ENCODE measurements around the gene PBX3. TPM values are rescaled to one million over a fixed set of nuclear protein-coding genes. Genes with fewer than 3 reads are reported as not detected.
A peak's percentile ranks its signal among the peaks of the same experiment; 100 is the strongest.

Gene PBX3
- total RNA-seq, 2 donors from 2014 or later, result 37.5 to 46.1 TPM

DNA sequence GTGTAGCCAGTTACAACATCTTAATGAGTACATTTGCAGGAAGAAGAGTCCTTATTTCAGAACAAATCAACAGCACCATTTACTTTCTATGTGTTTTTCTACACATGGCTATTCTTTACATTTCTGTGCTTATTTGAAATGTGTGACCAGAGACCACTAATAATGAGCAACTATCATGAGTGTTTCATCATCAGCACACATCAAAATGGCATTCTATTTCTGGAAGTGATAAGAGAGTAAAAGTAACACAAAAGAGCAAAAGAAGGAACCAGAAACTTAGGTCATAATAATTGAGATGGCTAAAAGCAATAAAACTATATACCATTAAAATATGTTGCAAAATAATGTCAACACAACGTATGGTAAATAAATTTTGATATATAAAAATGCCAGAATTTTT, 159.7 kb downstream of the PBX3 start:
- H3K4me3 Mint-ChIP-seq, result no peak overlapping the region
- no peaks in the 10 kb centered on the region for H3K9me3 Mint-ChIP-seq
- H3K9me3 ChIP-seq (ENCODE audit: control insufficient read depth, low read length), result no peaks in the 10 kb centered on the region
- no peaks in the 10 kb centered on the region for H3K4me1 ChIP-seq (ENCODE audit: control insufficient read depth, insufficient read depth, low read length)
- H3K27me3 ChIP-seq (ENCODE audit: control insufficient read depth, insufficient read depth, low read length, poor library complexity, severe bottlenecking), result no peaks in the 10 kb centered on the region
- no peaks in the 10 kb centered on the region for H3K36me3 ChIP-seq (ENCODE audit: control insufficient read depth, insufficient read depth, low read length)
- peaks cover 33% of the 10 kb centered on the region for H3K4me1 Mint-ChIP-seq
- no peak for TF ChIP-seq CTCF (conservative IDR thresholded peaks at IDR 0.05)
- no peaks in the 10 kb centered on the region for H3K36me3 Mint-ChIP-seq (ENCODE audit: low read depth)
- WGBS, 2 experiments (ENCODE audit: insufficient coverage in 1 of 2, insufficient read length in 1 of 2), result 100% methylated on average over 1 of the region's 1 CpG; no CpG with 5 or more reads in 1 of the 2 experiments
- H3K27me3 Mint-ChIP-seq (ENCODE audit: insufficient read depth), result no peaks in the 10 kb centered on the region
- H3K9ac ChIP-seq (ENCODE audit: extremely low read depth, low read length, poor library complexity, severe bottlenecking), result no peak overlapping the region
- no peak overlapping the region for H3K4me3 ChIP-seq (ENCODE audit: low read length)
- no peak for DNase-seq
- no peak overlapping the region for H3K27ac Mint-ChIP-seq
- no peak overlapping the region for H3K27ac ChIP-seq (ENCODE audit: low read depth, low read length)

DNA sequence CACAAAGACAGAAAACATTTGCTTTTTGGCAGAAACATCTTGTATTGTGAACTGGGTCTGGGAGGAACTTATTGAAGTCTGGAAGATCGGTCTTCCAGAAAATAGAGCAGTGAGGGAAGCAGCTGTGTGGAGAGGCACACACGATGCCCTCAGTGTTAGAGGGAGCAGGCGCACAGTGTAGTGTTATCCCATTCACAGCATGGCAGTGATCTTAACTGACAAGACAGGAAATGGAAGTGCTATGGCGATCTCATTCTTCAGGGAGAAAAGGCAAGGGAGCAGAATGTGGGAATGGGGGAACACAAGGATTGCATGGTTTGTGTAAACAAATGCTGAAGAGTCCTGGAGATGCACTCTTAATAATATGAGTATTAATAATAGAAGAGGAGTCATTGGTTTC, 161.0 kb downstream of the PBX3 start:
- WGBS, 2 experiments (ENCODE audit: insufficient coverage in 1 of 2, insufficient read length in 1 of 2), result 57 to 74% methylated on average over 4 of the region's 4 CpGs
- H3K9ac ChIP-seq (ENCODE audit: extremely low read depth, low read length, poor library complexity, severe bottlenecking), result no peak overlapping the region
- H3K27ac ChIP-seq (ENCODE audit: low read depth, low read length), result peak overlapping the region; percentile 45

DNA sequence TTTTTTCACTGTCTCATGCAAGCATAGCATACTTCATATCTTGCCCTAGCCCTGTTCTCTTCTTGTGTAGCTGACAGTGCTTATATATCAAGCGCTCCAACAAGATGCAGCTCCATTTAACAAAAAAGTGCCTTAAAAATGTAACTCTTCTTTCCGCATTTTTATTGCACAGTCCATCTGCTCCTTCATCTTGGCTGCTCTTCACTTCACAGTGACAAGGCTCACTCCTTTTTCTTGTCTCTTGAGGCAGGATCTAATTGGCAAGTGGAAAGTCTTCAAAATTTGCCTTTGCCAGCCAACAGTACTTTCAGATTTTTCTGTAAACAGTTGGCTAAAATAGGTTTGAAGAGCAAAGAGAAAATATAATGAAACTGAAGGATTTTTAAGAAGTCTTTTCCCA, 161.8 kb downstream of the PBX3 start:
- no peaks in the 10 kb centered on the region for H3K9me3 ChIP-seq (ENCODE audit: control insufficient read depth, low read length)
- H3K4me3 Mint-ChIP-seq, result no peak overlapping the region
- H3K9me3 Mint-ChIP-seq, result no peaks in the 10 kb centered on the region
- no peaks in the 10 kb centered on the region for H3K27me3 ChIP-seq (ENCODE audit: control insufficient read depth, insufficient read depth, low read length, poor library complexity, severe bottlenecking)
- TF ChIP-seq CTCF (conservative IDR thresholded peaks at IDR 0.05), result no peak
- no peak overlapping the region for H3K9ac ChIP-seq (ENCODE audit: extremely low read depth, low read length, poor library complexity, severe bottlenecking)
- no peaks in the 10 kb centered on the region for H3K4me1 ChIP-seq (ENCODE audit: control insufficient read depth, insufficient read depth, low read length)
- no peaks in the 10 kb centered on the region for H3K36me3 ChIP-seq (ENCODE audit: control insufficient read depth, insufficient read depth, low read length)
- H3K27ac Mint-ChIP-seq, result no peak overlapping the region
- H3K4me3 ChIP-seq (ENCODE audit: low read length), result no peak overlapping the region
- peaks cover 28% of the 10 kb centered on the region for H3K4me1 Mint-ChIP-seq
- 97 to 100% methylated on average over 2 of the region's 2 CpGs for WGBS, 2 experiments (ENCODE audit: insufficient coverage in 1 of 2, insufficient read length in 1 of 2)
- no peaks in the 10 kb centered on the region for H3K27me3 Mint-ChIP-seq (ENCODE audit: insufficient read depth)
- H3K36me3 Mint-ChIP-seq (ENCODE audit: low read depth), result no peaks in the 10 kb centered on the region
- DNase-seq, result no peak
- no peak overlapping the region for H3K27ac ChIP-seq (ENCODE audit: low read depth, low read length)

More for the DNA sequence above, 161.0 kb downstream of the PBX3 start:
- H3K4me1 Mint-ChIP-seq, result peaks cover 27% of the 10 kb centered on the region
- H3K27me3 Mint-ChIP-seq (ENCODE audit: insufficient read depth), result no peaks in the 10 kb centered on the region
- DNase-seq, result peak; percentile 49
- H3K36me3 Mint-ChIP-seq (ENCODE audit: low read depth), result no peaks in the 10 kb centered on the region
- no peaks in the 10 kb centered on the region for H3K9me3 Mint-ChIP-seq
- peak overlapping the region; percentile 31 for H3K27ac Mint-ChIP-seq
- Histone ChIP-seq H3K9me3 (ENCODE audit: control insufficient read depth, low read length) (no peaks in the 10 kb centered on the region), H3K36me3 (ENCODE audit: control insufficient read depth, insufficient read depth, low read length) (no peaks in the 10 kb centered on the region), H3K4me1 (ENCODE audit: control insufficient read depth, insufficient read depth, low read length) (no peaks in the 10 kb centered on the region), H3K4me3 (ENCODE audit: low read length) (no peak overlapping the region), H3K27me3 (ENCODE audit: control insufficient read depth, insufficient read depth, low read length, poor library complexity, severe bottlenecking) (no peaks in the 10 kb centered on the region)
- H3K4me3 Mint-ChIP-seq, result no peak overlapping the region
- TF ChIP-seq CTCF (conservative IDR thresholded peaks at IDR 0.05), result no peak
